ENCODE data around the gene STK24. TPM values are rescaled to one million over a fixed set of nuclear protein-coding genes. Genes with fewer than 3 reads are reported as not detected.

STK24 gene
- total RNA-seq, 1 experiment from 2014 or later = 133 TPM

DNA sequence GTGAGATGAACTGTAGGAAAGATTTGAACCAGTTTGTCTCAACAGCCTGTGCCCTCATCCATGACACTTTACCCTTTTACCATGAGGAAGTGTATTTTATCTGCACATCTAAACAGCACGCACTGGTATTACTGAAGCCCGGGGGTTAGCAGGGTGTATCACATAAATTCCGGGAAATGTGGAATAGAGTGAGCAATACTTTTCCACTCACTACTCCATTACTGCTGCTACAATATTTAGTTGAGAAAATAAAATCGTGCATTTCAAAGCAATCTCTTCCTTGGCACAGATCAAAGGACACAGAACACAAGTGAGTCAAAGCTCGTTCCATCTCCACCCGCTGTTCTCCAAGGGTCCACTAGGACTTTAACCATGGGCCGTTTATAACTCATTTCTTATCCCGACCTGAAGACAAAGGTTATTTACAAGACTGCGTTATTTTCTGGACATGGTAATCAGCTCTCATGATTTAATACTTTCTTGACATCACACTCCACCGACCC lies 35.2 kb downstream of the STK24 start:
- Histone ChIP-seq H3K27ac (no peak overlapping the region), H3K9me3 (replicated peaks) (no peaks in the 10 kb centered on the region), H3K4me3 (no peak overlapping the region), H3K36me3 (peaks cover 42% of the 10 kb centered on the region), H3K27me3 (replicated peaks) (no peaks in the 10 kb centered on the region), H3K4me1 (replicated peaks) (no peaks in the 10 kb centered on the region)
- DNase-seq (ENCODE audit: low read depth in 1 of 2, low spot score in 2 of 2) = no peak

- Histone ChIP-seq H3K4me3 (no peak overlapping the region), H3K4me1 (replicated peaks) (no peaks in the 10 kb centered on the region), H3K36me3 (peaks cover 42% of the 10 kb centered on the region), H3K27ac (no peak overlapping the region), H3K27me3 (replicated peaks) (no peaks in the 10 kb centered on the region), H3K9me3 (replicated peaks) (no peaks in the 10 kb centered on the region)
- no peak for DNase-seq (ENCODE audit: low read depth in 1 of 2, low spot score in 2 of 2)
Measured at GRCh38 chr13:98541191-98541590, 35.7 kb downstream of the STK24 start.

DNA sequence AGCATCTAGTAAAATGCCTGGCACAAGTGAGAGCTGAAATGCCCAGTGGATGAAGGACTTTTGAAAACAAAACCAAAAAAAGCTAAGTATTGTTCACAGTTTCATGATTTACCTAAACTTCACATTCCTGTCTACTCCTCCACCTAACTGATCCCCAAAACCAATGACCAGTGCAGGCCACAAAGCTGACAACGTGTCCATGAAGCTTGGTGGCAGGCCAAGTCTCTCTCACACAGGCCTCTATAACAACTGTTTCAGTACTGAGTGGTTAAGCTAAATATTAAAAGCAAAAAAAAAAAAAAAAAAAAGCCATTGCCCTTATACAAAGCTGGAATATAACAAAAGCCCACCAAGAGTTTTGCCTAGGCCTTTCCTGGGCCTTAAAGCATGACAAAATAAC lies 36.4 kb downstream of the STK24 start:
- peaks cover 6% of the 10 kb centered on the region for H3K4me1 ChIP-seq (replicated peaks)
- no peak overlapping the region for H3K27ac ChIP-seq

DNA sequence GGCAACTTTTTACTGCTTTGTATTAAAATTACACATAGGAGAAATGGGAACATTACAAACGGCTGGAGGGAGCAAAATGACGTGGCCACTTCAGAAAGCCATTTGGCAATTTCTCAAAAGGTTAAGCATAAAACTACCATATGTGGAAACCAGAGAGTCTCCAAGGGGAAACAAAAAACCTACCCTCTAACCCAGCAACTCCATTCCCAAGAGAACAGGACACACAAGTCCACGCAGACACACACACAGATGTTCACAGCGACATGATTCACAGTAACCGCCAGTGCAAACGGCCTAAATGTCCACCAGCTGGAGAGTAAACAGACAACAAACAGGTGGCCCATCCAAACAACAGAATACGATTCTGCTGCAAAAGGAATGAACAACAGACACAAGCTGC lies 37.2 kb downstream of the STK24 start:
- Histone ChIP-seq H3K27me3 (replicated peaks) (no peaks in the 10 kb centered on the region), H3K36me3 (peaks cover 38% of the 10 kb centered on the region), H3K4me3 (no peak overlapping the region), H3K9me3 (replicated peaks) (no peaks in the 10 kb centered on the region), H3K27ac (no peak overlapping the region), H3K4me1 (replicated peaks) (peaks cover 8% of the 10 kb centered on the region)
- DNase-seq (ENCODE audit: low read depth in 1 of 2, low spot score in 2 of 2) = no peak

More for the DNA sequence above, 36.4 kb downstream of the STK24 start:
- Histone ChIP-seq H3K36me3 (peaks cover 42% of the 10 kb centered on the region), H3K4me3 (no peak overlapping the region), H3K27me3 (replicated peaks) (no peaks in the 10 kb centered on the region), H3K9me3 (replicated peaks) (no peaks in the 10 kb centered on the region)
- DNase-seq (ENCODE audit: low read depth in 1 of 2, low spot score in 2 of 2) = no peak

- H3K36me3 ChIP-seq = peaks cover 31% of the 10 kb centered on the region
- no peak for DNase-seq (ENCODE audit: low read depth in 1 of 2, low spot score in 2 of 2)
- no peaks in the 10 kb centered on the region for H3K27me3 ChIP-seq (replicated peaks)
- H3K4me1 ChIP-seq (replicated peaks) = peaks cover 8% of the 10 kb centered on the region
- H3K9me3 ChIP-seq (replicated peaks) = no peaks in the 10 kb centered on the region
- H3K4me3 ChIP-seq = no peak overlapping the region
- H3K27ac ChIP-seq = no peak overlapping the region
Measured at GRCh38 chr13:98538876-98539275, 38.0 kb downstream of the STK24 start.

GRCh38 chr13:98537740-98538139 lies 39.2 kb downstream of the STK24 start:
- H3K27me3 ChIP-seq (replicated peaks) = no peaks in the 10 kb centered on the region
- H3K9me3 ChIP-seq (replicated peaks) = no peaks in the 10 kb centered on the region
- peaks cover 8% of the 10 kb centered on the region for H3K4me1 ChIP-seq (replicated peaks)
- H3K4me3 ChIP-seq = no peak overlapping the region
- peaks cover 30% of the 10 kb centered on the region for H3K36me3 ChIP-seq
- no peak for DNase-seq (ENCODE audit: low read depth in 1 of 2, low spot score in 2 of 2)
- H3K27ac ChIP-seq = no peak overlapping the region

- no peak for DNase-seq (ENCODE audit: low read depth in 1 of 2, low spot score in 2 of 2)
- Histone ChIP-seq H3K27ac (no peak overlapping the region), H3K9me3 (replicated peaks) (no peaks in the 10 kb centered on the region), H3K36me3 (peaks cover 30% of the 10 kb centered on the region), H3K27me3 (replicated peaks) (no peaks in the 10 kb centered on the region), H3K4me1 (replicated peaks) (peaks cover 8% of the 10 kb centered on the region), H3K4me3 (no peak overlapping the region)
Measured at GRCh38 chr13:98537306-98537705, 39.6 kb downstream of the STK24 start.

DNA sequence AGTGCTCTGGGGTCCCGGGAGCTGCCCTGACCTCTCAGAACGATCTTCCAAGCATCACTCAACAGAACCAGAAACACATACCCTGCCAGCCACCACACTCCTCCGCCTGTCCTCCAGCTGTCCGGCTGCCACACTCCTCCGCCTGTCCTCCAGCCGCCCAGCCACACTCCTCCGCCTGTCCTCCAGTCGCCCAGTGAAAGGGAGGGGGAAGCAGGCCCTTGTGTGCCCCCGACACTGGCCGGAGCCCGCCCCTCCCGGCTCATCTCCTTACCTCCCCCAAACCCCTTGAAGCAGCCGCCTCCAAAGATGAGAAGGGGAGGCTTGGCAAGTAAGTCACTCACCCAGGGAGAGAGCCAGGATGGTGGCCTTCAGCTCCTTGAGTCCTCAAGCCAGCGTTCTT lies 40.2 kb downstream of the STK24 start:
- H3K36me3 ChIP-seq = peaks cover 34% of the 10 kb centered on the region
- peaks cover 8% of the 10 kb centered on the region for H3K4me1 ChIP-seq (replicated peaks)
- H3K27ac ChIP-seq = no peak overlapping the region
- no peak for DNase-seq (ENCODE audit: low read depth in 1 of 2, low spot score in 2 of 2)
- H3K4me3 ChIP-seq = no peak overlapping the region
- H3K9me3 ChIP-seq (replicated peaks) = no peaks in the 10 kb centered on the region
- H3K27me3 ChIP-seq (replicated peaks) = no peaks in the 10 kb centered on the region

DNA sequence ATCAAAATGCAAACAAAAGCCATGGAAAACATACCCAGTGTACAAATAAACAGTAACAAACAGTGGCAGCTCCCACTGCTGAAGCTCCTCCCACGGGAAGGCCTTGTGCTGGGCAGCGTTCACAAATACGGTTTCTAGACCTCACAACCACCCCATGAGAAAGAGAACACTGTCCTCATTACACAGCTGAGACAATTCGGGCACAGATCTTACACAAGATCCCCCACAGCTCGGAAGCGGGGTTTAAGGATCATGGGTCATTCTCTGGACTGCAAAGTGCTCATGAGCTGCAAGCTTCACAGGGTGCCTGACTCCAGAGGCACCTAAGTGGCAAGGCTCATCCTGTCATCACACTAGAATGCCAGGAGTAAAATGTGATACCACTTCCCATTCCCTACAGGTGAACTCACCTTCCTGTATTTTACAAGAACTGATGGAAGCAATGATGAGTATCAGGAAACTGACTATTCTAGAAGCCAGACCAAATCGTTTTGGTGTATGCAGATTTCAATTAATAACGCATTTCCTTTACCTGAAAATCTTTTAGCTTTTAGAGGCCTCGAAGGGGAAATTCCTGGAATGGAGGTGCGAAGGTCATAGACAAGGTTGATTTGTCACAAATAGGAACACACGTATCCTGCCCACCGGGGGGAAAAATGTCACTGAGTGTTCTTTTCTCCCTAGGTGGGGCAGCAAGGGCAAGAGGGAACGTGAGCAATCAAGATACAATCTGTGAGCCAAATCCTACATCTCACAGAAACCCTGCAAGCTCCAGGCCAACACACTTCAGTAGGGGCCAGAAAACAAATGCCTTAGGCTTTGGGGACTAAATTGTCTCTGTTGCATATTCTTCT lies 41.2 kb downstream of the STK24 start:
- Histone ChIP-seq H3K27ac (no peak overlapping the region), H3K27me3 (replicated peaks) (no peaks in the 10 kb centered on the region), H3K9me3 (replicated peaks) (no peaks in the 10 kb centered on the region), H3K4me3 (no peak overlapping the region), H3K36me3 (peaks cover 34% of the 10 kb centered on the region), H3K4me1 (replicated peaks) (peaks cover 8% of the 10 kb centered on the region)
- DNase-seq (ENCODE audit: low read depth in 1 of 2, low spot score in 2 of 2) = peak in 1 of 2 experiments; percentile 36

DNA sequence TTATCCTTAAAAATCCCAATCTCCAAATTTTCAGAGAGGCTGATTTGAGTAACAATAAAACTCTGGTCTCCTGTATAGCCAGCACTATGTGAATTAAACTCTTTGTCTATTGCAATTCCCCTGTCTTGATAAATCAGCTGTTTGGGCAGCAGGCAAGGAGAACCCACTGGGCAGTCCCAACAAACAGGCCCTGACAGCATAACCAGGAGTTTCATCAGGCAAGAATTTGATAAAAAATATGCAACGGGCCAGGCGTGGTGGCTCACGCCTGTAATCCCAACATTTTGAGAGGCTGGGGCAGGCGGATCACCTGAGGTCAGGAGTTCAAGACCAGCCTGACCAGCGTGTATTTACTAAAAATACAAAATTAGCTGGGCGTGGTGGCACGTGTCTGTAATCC lies 42.1 kb downstream of the STK24 start:
- peaks cover 8% of the 10 kb centered on the region for H3K4me1 ChIP-seq (replicated peaks)
- no peak overlapping the region for H3K27ac ChIP-seq
- H3K4me3 ChIP-seq = no peak overlapping the region

GRCh38 chr13:98533912-98534311 lies 43.0 kb downstream of the STK24 start:
- H3K27me3 ChIP-seq (replicated peaks) = no peaks in the 10 kb centered on the region
- H3K9me3 ChIP-seq (replicated peaks) = no peaks in the 10 kb centered on the region
- no peak for DNase-seq (ENCODE audit: low read depth in 1 of 2, low spot score in 2 of 2)
- no peak overlapping the region for H3K4me3 ChIP-seq
- H3K4me1 ChIP-seq (replicated peaks) = peaks cover 8% of the 10 kb centered on the region
- no peak overlapping the region for H3K27ac ChIP-seq
- H3K36me3 ChIP-seq = peaks cover 19% of the 10 kb centered on the region

More for the DNA sequence above, 42.1 kb downstream of the STK24 start:
- Histone ChIP-seq H3K9me3 (replicated peaks) (no peaks in the 10 kb centered on the region), H3K36me3 (peaks cover 28% of the 10 kb centered on the region), H3K27me3 (replicated peaks) (no peaks in the 10 kb centered on the region)
- no peak for DNase-seq (ENCODE audit: low read depth in 1 of 2, low spot score in 2 of 2)

- no peaks in the 10 kb centered on the region for H3K9me3 ChIP-seq (replicated peaks)
- H3K4me1 ChIP-seq (replicated peaks) = peaks cover 8% of the 10 kb centered on the region
- no peak overlapping the region for H3K27ac ChIP-seq
- H3K36me3 ChIP-seq = peaks cover 9% of the 10 kb centered on the region; the same call in 1 of the 2 replicates
- DNase-seq (ENCODE audit: low read depth in 1 of 2, low spot score in 2 of 2) = no peak
- H3K4me3 ChIP-seq = no peak overlapping the region
- no peaks in the 10 kb centered on the region for H3K27me3 ChIP-seq (replicated peaks)
Measured at GRCh38 chr13:98532254-98532653, 44.7 kb downstream of the STK24 start.

DNA sequence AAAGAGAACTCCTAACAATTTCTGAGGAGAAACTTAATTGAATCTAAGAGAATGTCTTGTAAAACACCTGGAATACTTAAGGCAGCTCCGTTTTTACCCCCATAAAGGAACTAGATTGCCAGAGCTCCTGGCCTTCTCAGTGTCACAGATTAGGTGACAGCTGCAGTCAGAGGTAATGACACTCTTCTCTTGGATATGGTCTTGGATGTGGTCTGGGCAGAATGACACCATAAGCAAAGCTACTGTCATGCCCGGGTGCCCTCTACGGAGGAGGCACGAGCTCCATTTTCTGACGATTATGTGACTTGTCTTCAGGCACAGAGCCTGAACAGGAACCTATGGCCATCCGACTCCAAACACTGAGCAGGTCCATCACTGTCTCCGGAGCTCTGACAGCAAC lies 46.7 kb downstream of the STK24 start:
- no peak for DNase-seq (ENCODE audit: low read depth in 1 of 2, low spot score in 2 of 2)
- Histone ChIP-seq H3K27ac (no peak overlapping the region), H3K9me3 (replicated peaks) (no peaks in the 10 kb centered on the region), H3K4me3 (no peak overlapping the region), H3K4me1 (replicated peaks) (no peaks in the 10 kb centered on the region), H3K27me3 (replicated peaks) (no peaks in the 10 kb centered on the region), H3K36me3 (peaks cover 5% of the 10 kb centered on the region)

DNA sequence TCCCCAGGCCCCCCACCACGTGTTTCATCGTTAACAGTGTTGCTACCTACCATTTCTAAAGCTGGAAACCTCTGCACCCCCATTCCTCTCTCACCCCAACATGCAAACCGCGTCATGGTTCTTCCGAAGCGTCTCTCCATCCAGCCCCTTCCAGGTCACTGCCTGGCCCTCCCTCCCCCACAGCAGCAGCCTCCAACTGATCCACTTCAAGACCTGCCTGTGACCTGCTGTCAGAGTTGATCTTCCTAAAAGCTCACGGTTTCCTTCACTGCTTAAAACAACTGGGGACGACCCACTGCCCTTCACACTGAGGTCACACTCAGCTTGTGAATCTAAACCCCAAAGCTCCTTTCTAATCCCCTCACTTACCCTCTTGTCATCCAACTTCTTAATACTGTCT lies 47.7 kb downstream of the STK24 start:
- no peak overlapping the region for H3K4me3 ChIP-seq
- H3K36me3 ChIP-seq = peaks cover 5% of the 10 kb centered on the region
- no peaks in the 10 kb centered on the region for H3K9me3 ChIP-seq (replicated peaks)
- H3K4me1 ChIP-seq (replicated peaks) = no peaks in the 10 kb centered on the region
- no peaks in the 10 kb centered on the region for H3K27me3 ChIP-seq (replicated peaks)
- DNase-seq (ENCODE audit: low read depth in 1 of 2, low spot score in 2 of 2) = no peak
- no peak overlapping the region for H3K27ac ChIP-seq

Data from SJSA1 (cell line).